Measurements from ENCODE around the gene RPA1. TPM values are rescaled to one million over a fixed set of nuclear protein-coding genes. Genes with fewer than 3 reads are reported as not detected.

The RPA1 gene
- total RNA-seq, 1 donor from 2014 or later, result 68.8 TPM

- Mint-ChIP-seq H3K4me3 (ENCODE audit: unreplicated experiment) (no peak overlapping the region), H3K9me3 (ENCODE audit: unreplicated experiment) (no peaks in the 10 kb centered on the region), H3K4me1 (ENCODE audit: low read depth, unreplicated experiment) (no peaks in the 10 kb centered on the region), H3K36me3 (ENCODE audit: low read depth, unreplicated experiment) (no peaks in the 10 kb centered on the region), H3K27ac (ENCODE audit: unreplicated experiment) (no peak overlapping the region), H3K27me3 (ENCODE audit: low read depth, unreplicated experiment) (no peaks in the 10 kb centered on the region)
- no peaks in the 10 kb centered on the region for H3K27me3 ChIP-seq (ENCODE audit: insufficient read depth, low read length)
- no peak overlapping the region for H2AFZ ChIP-seq (ENCODE audit: low read depth, low read length)
- peaks cover 4% of the 10 kb centered on the region for H3K36me3 ChIP-seq (ENCODE audit: insufficient read depth, low read length)
- peaks cover 56% of the 10 kb centered on the region for H3K79me2 ChIP-seq (ENCODE audit: insufficient read depth, low read length)
- DNase-seq (ENCODE audit: low read depth) (no peak), FAIRE-seq (no peak)
- no peak for TF ChIP-seq CTCF (IDR thresholded peaks at IDR 0.05; ENCODE audit: insufficient read depth, low read depth, low read length)
- TF ChIP-seq EZH2 (IDR thresholded peaks at IDR 0.05; ENCODE audit: insufficient read depth, low read length), result no peak
- H3K4me3 ChIP-seq (ENCODE audit: insufficient read depth, low read depth, low read length), result no peak overlapping the region
- no peak overlapping the region for H3K9ac ChIP-seq (ENCODE audit: low read length)
- no peak overlapping the region for H3K4me2 ChIP-seq (ENCODE audit: low read length)
- peaks cover 7% of the 10 kb centered on the region for H4K20me1 ChIP-seq (ENCODE audit: insufficient read depth, low read length)
- H3K9me3 ChIP-seq (ENCODE audit: insufficient read depth, low read depth, low read length), result no peaks in the 10 kb centered on the region
- H3K4me1 ChIP-seq (ENCODE audit: insufficient read depth, low read length), result no peaks in the 10 kb centered on the region
- no peak overlapping the region for H3K27ac ChIP-seq (ENCODE audit: low read depth, low read length)
Measured at GRCh38 chr17:1839516-1839915, 9.7 kb downstream of the RPA1 start.

DNA sequence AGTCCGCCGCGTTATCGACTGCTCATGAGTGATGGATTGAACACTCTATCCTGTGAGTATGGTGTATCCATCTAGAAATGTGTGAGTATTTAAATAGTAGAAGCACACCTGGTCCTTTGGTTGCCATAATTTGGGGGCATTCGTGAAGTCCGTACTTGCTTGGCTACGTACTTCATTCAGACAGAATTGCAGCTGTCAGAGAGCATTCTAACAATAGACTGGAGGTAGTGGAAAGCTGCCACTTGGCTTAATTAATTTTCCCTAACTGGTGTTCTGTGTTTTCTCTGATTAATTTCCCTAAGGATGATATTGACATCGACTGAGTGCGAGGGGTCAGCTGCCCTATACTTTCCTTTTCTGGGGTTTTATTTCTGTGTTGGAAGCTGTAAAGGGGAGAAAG is 14.1 kb downstream of the RPA1 start:
- Mint-ChIP-seq H3K27ac (ENCODE audit: unreplicated experiment) (no peak overlapping the region), H3K4me1 (ENCODE audit: low read depth, unreplicated experiment) (no peaks in the 10 kb centered on the region), H3K36me3 (ENCODE audit: low read depth, unreplicated experiment) (peaks cover 1% of the 10 kb centered on the region), H3K9me3 (ENCODE audit: unreplicated experiment) (no peaks in the 10 kb centered on the region), H3K27me3 (ENCODE audit: low read depth, unreplicated experiment) (no peaks in the 10 kb centered on the region), H3K4me3 (ENCODE audit: unreplicated experiment) (no peak overlapping the region)
- Histone ChIP-seq H4K20me1 (ENCODE audit: insufficient read depth, low read length) (peaks cover 7% of the 10 kb centered on the region), H3K27me3 (ENCODE audit: insufficient read depth, low read length) (no peaks in the 10 kb centered on the region), H2AFZ (ENCODE audit: low read depth, low read length) (no peak overlapping the region), H3K27ac (ENCODE audit: low read depth, low read length) (no peak overlapping the region), H3K36me3 (ENCODE audit: insufficient read depth, low read length) (peaks cover 11% of the 10 kb centered on the region), H3K4me1 (ENCODE audit: insufficient read depth, low read length) (no peaks in the 10 kb centered on the region), H3K9ac (ENCODE audit: low read length) (no peak overlapping the region), H3K9me3 (ENCODE audit: insufficient read depth, low read depth, low read length) (no peaks in the 10 kb centered on the region), H3K4me3 (ENCODE audit: insufficient read depth, low read depth, low read length) (no peak overlapping the region), H3K4me2 (ENCODE audit: low read length) (no peak overlapping the region), H3K79me2 (ENCODE audit: insufficient read depth, low read length) (peaks cover 19% of the 10 kb centered on the region)
- DNase-seq (ENCODE audit: low read depth) (no peak), FAIRE-seq (no peak)
- no peak for TF ChIP-seq EZH2 (IDR thresholded peaks at IDR 0.05; ENCODE audit: insufficient read depth, low read length)
- no peak for TF ChIP-seq CTCF (IDR thresholded peaks at IDR 0.05; ENCODE audit: insufficient read depth, low read depth, low read length)

- H3K4me1 Mint-ChIP-seq (ENCODE audit: low read depth, unreplicated experiment), result no peaks in the 10 kb centered on the region
- H3K27ac Mint-ChIP-seq (ENCODE audit: unreplicated experiment), result no peak overlapping the region
- no peaks in the 10 kb centered on the region for H3K9me3 Mint-ChIP-seq (ENCODE audit: unreplicated experiment)
- Histone ChIP-seq H3K27me3 (ENCODE audit: insufficient read depth, low read length) (no peaks in the 10 kb centered on the region), H3K4me2 (ENCODE audit: low read length) (no peak overlapping the region), H3K9me3 (ENCODE audit: insufficient read depth, low read depth, low read length) (no peaks in the 10 kb centered on the region), H3K36me3 (ENCODE audit: insufficient read depth, low read length) (peaks cover 11% of the 10 kb centered on the region), H3K4me1 (ENCODE audit: insufficient read depth, low read length) (no peaks in the 10 kb centered on the region), H3K9ac (ENCODE audit: low read length) (no peak overlapping the region), H4K20me1 (ENCODE audit: insufficient read depth, low read length) (no peaks in the 10 kb centered on the region), H3K4me3 (ENCODE audit: insufficient read depth, low read depth, low read length) (no peak overlapping the region), H3K79me2 (ENCODE audit: insufficient read depth, low read length) (no peaks in the 10 kb centered on the region), H3K27ac (ENCODE audit: low read depth, low read length) (no peak overlapping the region), H2AFZ (ENCODE audit: low read depth, low read length) (no peak overlapping the region)
- FAIRE-seq (no peak), DNase-seq (ENCODE audit: low read depth) (no peak)
- peaks cover 1% of the 10 kb centered on the region for H3K36me3 Mint-ChIP-seq (ENCODE audit: low read depth, unreplicated experiment)
- TF ChIP-seq CTCF (IDR thresholded peaks at IDR 0.05; ENCODE audit: insufficient read depth, low read depth, low read length) (no peak), EZH2 (IDR thresholded peaks at IDR 0.05; ENCODE audit: insufficient read depth, low read length) (no peak)
- H3K4me3 Mint-ChIP-seq (ENCODE audit: unreplicated experiment), result no peak overlapping the region
- no peaks in the 10 kb centered on the region for H3K27me3 Mint-ChIP-seq (ENCODE audit: low read depth, unreplicated experiment)
Measured at GRCh38 chr17:1847191-1847590, 17.4 kb downstream of the RPA1 start.

All from astrocyte (in vitro differentiated cells and primary cell).